Astrocyte of the cerebellum (primary cell): ENCODE results near the gene DPYD.

ENCODE experiments used
- DNase-seq: peaks from one replicate; pipeline ENCODE4 v3.0.0-alpha.2; 2011; ENCODE audit warnings: low read depth
- H3K4me3 ChIP-seq: 2 replicates; pipeline ENCODE4 v1.5.1; 2011; ENCODE audit warnings: mild to moderate bottlenecking, low read depth, low read length, moderate library complexity
- in situ Hi-C: cut with HindIII; loops from 2 replicates; pipeline ENCODE4 v1.10.0; 2017; ENCODE audit warnings: low sequenced_read_pairs
- TF ChIP-seq, protein P1 (sequence below): IDR thresholded peaks from 2 replicates; pipeline ENCODE4 v1.5.1; 2012; ENCODE audit warnings: low read length, low read depth, moderate library complexity, mild to moderate bottlenecking; ENCODE audit errors: missing control alignments

DPYD gene

DNA sequence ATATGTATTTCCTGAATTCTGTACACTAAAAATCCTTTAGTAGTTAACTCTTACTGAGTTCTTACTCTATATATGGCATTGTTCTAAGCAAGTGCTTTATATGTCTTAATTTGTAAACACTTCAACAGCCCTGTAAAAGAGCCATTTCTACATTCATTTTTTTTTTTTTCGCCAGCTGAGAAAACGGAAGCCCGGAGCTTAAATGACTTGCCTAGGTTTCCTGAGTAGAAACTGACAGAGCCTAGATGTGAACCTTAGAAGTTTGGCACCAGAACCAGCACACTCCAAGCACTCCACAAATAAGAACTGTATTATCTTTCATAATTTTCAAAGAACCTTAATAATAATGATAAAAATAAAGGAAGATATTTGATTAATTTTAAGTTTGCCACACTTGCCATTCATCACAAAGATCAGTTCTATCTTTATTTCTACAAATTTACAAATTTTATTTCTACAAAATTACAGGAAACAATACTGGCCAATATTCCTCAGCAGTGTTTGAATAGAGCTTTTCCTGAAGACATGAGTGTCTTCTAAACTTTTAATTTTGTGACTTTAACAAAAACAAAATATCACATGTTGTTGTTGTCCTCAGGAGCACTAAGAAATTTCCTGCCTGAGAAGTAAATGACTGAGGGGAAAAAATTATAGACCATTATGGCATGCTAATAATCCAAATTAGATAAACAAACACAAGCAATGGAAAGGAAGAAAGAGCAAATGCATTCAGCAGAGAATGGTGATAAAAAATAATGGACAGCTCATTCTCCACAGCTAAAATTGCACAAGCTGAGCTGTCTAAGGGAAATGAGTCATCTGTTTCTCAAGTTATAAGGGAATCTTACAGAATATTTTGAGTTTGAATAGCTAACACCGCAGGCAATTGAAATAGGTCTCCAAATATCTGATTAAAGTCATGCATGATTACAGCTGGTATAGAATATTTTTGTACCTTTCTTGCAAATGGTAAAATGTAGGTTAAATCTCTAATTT lies 71.2 kb downstream of the DPYD start:
- in situ Hi-C loops: no loop called here
- peak; percentile 66 for DNase-seq
- no peak overlapping the region for H3K4me3 ChIP-seq
- TF ChIP-seq, protein P1, sequence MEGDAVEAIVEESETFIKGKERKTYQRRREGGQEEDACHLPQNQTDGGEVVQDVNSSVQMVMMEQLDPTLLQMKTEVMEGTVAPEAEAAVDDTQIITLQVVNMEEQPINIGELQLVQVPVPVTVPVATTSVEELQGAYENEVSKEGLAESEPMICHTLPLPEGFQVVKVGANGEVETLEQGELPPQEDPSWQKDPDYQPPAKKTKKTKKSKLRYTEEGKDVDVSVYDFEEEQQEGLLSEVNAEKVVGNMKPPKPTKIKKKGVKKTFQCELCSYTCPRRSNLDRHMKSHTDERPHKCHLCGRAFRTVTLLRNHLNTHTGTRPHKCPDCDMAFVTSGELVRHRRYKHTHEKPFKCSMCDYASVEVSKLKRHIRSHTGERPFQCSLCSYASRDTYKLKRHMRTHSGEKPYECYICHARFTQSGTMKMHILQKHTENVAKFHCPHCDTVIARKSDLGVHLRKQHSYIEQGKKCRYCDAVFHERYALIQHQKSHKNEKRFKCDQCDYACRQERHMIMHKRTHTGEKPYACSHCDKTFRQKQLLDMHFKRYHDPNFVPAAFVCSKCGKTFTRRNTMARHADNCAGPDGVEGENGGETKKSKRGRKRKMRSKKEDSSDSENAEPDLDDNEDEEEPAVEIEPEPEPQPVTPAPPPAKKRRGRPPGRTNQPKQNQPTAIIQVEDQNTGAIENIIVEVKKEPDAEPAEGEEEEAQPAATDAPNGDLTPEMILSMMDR: no peak

DNA sequence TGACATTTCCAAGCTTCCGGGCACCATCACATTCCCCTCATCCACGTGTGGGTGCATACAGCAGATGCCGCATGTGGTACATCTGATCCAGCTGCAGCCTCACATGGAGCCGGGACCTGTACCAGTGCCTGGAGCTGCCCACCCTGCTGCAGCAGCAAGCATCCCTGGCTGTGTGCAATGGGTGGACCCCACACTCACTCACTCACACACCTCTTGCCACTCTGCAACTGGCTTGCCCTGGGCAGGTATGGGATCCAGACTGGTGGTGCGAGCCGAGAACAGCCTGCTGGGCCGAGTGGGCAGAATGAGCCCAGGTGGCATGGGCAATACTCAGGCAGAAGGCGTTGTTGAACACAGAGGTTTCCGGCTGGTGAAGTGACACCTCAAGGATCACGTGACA lies 75.0 kb downstream of the DPYD start:
- no peak overlapping the region for H3K4me3 ChIP-seq
- no peak for DNase-seq
- in situ Hi-C loops: no loop called here
- TF ChIP-seq, protein P1: no peak

DNA sequence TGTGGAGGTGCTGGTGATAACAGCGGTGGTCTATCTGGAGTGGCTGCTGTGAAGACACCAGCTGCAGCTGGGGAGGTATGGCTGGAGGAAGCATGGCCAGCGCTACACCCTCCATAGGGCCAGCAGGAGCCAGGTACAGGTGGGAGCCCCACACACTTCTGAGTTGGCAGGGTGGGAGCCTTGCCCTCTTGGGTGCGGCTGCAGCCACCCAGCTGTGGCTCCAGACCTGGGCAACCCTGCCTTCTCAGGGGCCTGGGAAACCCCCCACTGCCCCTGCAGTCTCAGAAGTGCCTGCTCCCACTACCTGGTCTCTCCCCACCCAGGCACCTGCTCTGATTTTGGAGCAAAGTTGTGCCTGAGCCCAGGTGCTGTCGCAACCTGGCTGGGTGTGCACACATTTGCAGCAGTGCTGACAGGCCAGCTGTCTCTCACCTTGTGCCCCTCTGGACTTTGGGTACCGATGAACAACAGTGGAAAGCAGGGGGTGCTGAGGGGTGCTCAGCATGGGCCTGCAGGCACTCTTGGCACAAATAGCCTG lies 76.2 kb downstream of the DPYD start:
- TF ChIP-seq, protein P1: no peak
- no peak for DNase-seq
- in situ Hi-C loops: no loop called here
- no peak overlapping the region for H3K4me3 ChIP-seq

DNA sequence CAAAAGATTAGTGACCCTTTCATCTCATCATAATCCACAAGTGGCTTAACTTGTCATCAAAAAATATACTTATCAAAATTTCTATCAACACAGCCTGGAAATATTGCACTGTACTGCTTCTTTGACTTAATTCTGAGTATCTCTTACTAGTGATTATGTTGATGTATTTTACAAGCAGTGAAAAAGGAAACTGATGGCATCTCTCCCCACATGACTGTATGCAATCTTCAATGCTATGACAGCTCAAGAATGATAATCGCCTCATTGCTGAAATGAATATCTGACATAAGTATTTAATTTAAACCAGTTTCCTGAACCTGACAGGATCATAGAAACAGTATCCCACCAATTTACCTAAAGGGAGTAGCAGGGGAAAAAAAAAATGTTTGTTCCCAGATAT lies 79.5 kb downstream of the DPYD start:
- H3K4me3 ChIP-seq: no peak overlapping the region
- DNase-seq: no peak
- TF ChIP-seq, protein P1: no peak
- in situ Hi-C loops: no loop called here

DNA sequence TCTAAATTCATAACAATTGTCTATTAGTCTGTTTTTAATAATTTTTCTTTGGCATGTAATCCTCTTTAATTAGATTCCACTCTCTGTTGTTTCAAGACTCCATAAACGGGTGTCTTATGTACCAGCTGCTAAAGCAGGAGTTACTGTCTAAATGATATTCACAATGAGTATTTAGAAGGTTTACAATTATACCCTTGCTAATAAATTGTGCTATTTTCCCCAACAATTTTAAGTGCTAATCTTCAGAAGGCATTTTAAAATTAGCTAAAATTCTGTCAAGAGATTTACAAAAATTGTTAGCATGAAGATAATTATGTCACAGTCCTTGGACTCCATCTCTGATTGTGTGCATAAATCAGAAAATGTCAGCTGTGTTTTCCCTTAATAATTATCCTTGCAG lies 83.7 kb downstream of the DPYD start:
- TF ChIP-seq, protein P1: no peak
- H3K4me3 ChIP-seq: no peak overlapping the region
- in situ Hi-C loops: no loop called here
- DNase-seq: no peak

DNA sequence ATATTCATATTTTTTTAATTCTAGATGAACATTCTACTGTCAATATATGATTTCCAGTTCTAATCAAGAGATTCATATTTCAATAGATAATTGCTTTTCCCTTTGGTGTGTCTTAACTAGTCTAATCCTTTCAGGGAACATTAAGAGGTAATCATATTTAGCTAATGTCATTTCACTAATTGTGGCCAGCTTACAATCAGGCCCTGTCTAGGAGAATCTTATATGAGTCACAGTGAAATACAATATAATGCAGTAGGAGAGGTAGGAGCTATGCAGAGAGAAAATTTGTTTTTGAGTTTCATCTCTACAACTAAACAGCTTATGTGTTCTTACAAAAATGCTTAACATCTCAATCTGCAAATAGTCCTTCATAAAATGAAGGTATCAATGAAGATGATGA lies 85.9 kb downstream of the DPYD start:
- in situ Hi-C loops: no loop called here
- DNase-seq: no peak
- H3K4me3 ChIP-seq: no peak overlapping the region
- TF ChIP-seq, protein P1: no peak
